Measurements from ENCODE around the gene CTNND1. TPM values are rescaled to one million over a fixed set of nuclear protein-coding genes. Genes with fewer than 3 reads are reported as not detected.

The CTNND1 gene
- total RNA-seq, 1 donor from 2014 or later, result 112 TPM

DNA sequence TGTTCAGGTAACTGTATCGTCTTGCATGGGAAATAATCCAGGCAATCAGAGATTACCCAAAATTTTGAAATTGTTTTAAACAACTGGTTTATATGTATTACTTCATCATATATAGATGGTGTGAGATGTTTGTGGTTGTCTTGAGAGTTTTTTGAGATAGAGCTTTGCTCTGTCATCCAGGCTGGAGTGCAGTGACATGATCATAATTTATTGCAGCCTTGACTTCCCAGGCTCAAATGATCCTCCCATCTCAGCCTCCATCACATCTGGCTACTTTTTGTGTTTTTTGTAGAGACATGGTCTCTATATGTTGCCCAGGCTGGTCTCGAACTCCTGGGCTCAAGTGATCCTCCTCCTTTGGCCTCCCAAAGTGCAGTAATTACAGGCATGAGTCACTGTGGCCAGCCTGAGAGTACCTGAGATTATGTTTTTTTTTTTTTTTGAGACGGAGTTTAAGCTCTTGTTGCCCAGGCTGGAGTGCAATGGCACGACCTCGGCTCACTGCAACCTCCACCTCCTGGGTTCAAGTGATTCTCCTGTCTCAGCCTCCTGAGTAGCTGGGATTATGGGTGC is 11.5 kb downstream of the CTNND1 start:
- no peak for DNase-seq (ENCODE audit: low read depth)
- TF ChIP-seq, protein P1, sequence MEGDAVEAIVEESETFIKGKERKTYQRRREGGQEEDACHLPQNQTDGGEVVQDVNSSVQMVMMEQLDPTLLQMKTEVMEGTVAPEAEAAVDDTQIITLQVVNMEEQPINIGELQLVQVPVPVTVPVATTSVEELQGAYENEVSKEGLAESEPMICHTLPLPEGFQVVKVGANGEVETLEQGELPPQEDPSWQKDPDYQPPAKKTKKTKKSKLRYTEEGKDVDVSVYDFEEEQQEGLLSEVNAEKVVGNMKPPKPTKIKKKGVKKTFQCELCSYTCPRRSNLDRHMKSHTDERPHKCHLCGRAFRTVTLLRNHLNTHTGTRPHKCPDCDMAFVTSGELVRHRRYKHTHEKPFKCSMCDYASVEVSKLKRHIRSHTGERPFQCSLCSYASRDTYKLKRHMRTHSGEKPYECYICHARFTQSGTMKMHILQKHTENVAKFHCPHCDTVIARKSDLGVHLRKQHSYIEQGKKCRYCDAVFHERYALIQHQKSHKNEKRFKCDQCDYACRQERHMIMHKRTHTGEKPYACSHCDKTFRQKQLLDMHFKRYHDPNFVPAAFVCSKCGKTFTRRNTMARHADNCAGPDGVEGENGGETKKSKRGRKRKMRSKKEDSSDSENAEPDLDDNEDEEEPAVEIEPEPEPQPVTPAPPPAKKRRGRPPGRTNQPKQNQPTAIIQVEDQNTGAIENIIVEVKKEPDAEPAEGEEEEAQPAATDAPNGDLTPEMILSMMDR (conservative IDR thresholded peaks at IDR 0.05; ENCODE audit: low read depth, low read length), result no peak

DNA sequence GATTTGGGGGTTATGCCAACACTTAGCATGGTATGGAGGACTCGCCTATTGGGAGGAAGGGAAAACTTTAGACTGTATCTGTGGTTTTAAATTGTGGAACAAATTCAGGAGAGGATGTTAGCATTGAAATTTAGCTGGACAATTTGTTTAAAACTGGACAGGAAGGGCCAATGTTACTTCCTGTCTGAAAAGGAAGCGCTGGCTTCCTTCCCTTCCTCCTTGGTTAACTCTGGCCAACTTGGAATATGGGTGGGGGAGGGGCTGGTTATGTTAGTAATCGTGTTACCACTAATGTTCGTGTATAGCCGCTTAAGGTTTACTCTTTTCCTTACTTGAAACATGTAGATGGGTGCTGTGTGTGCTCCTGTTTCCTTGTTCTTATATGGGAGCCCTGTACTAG is 13.9 kb downstream of the CTNND1 start:
- no peak for DNase-seq (ENCODE audit: low read depth)
- no peak overlapping the region for H3K4me3 ChIP-seq (ENCODE audit: low read depth, low read length)
- TF ChIP-seq, protein P1 (conservative IDR thresholded peaks at IDR 0.05; ENCODE audit: low read depth, low read length), result no peak

More for the DNA sequence above, 11.5 kb downstream of the CTNND1 start:
- no peak overlapping the region for H3K4me3 ChIP-seq (ENCODE audit: low read depth, low read length)

DNA sequence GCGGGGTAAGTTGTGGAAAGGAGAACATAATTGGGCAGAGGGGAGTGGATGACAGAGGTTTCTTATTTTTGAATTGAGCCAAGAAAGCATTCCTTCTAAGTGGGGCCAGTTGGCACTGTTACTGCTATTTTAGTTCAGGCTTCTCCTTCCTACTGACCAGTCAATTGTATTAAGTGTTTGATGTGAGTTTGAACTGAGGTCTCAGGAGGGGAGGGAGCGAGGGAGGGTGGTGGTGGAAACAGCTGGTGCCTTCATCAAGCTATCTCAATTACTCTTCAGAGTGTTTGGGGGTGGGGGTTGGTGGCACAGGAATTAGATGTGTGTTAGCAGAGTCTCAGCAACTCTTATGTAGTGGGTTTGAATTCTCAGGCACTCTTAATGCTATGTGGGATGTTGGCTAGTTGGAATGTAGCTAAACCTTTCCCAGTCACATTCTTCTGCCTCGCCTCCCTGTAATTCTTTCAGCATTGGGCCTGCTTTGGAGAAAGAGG is 14.5 kb downstream of the CTNND1 start:
- TF ChIP-seq, protein P1 (conservative IDR thresholded peaks at IDR 0.05; ENCODE audit: low read depth, low read length), result no peak
- DNase-seq (ENCODE audit: low read depth), result no peak
- no peak overlapping the region for H3K4me3 ChIP-seq (ENCODE audit: low read depth, low read length)

DNA sequence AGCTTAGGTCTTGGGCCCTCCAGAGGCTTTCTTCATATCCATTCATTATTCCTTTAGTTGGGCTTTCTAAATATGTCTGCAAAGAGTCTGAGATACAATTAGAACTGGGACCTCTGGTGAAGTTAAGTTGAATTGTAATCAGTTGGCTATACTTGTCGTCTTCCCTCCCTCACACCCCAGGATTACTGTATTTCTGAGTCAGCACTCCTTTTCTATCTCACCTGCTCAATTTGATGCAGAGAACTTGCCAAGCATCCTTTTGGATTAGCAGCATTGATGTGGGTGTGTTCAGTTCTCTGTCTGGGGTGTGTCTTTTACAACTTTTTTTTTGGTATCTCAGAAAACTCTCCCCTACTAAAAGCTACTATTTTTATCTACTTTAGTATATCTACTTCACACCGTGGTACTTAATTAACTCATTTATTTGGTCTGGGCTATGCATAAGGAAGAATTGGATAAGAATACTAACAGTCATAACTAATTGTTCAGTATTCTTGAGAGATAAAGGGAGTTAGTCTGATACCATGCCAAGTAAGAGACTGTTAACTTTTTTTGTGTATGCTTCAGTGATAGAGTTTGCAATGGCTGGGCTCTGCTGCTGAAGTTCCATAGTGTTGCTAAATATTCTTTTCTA is 15.1 kb downstream of the CTNND1 start:
- no peak overlapping the region for H3K4me3 ChIP-seq (ENCODE audit: low read depth, low read length)
- DNase-seq (ENCODE audit: low read depth), result no peak
- TF ChIP-seq, protein P1 (conservative IDR thresholded peaks at IDR 0.05; ENCODE audit: low read depth, low read length), result no peak

DNA sequence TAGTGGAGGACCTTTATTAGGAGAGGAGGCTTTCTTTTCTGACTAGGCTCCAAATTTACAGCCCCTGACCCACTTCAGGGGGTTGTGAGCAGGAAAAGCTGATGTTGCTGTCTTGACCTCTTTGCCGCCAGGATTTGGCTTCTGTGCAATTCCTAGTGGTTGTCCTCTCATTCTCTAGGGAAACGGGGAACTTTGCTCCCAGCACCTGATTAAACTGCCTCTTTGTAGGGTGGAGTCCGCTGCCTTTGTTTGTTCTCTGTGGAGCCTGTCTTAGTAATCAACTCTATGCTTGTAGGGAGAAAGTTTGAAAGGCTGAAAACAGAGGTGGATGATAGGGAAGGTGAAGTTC is 16.3 kb downstream of the CTNND1 start:
- H3K4me3 ChIP-seq (ENCODE audit: low read depth, low read length), result peak overlapping the region; percentile 5
- DNase-seq (ENCODE audit: low read depth), result no peak
- TF ChIP-seq, protein P1 (conservative IDR thresholded peaks at IDR 0.05; ENCODE audit: low read depth, low read length), result no peak

DNA sequence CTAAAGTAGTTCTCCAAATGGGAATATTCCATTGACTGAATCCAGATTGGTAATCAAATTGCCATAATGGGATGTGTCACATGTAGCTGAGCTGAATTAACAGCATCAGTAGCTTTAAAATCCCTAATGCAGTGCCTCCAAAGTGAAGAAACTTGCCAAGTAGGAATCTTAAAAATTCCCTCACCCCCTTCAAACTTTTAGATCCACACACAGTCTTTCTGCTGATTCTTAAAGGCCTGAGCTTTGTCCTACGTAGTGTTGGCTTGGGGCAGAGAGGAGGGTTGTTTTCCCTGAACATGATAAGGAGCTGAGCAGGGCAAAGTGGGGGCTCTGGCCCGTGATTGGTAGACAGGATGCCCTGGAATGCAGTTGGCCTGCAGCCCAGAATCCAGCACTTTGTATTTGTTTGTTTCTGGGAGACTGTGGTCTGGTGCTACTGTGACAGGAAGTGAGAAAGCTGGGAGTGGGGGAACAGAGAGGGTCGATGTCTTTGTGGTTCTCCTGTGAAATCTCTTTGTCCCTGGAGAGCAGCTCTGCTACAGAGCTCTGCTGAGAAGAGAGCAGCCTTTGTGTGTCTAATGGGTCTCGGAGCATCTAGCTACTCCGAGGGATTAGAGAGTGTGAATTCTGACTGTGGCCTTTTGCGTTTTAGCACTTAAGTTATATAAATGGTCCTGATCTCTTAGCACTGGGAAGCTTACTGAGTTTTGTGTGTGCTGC is 16.9 kb downstream of the CTNND1 start:
- H3K4me3 ChIP-seq (ENCODE audit: low read depth, low read length), result peak overlapping the region; percentile 5
- TF ChIP-seq, protein P1 (conservative IDR thresholded peaks at IDR 0.05; ENCODE audit: low read depth, low read length), result no peak
- peak; percentile 90 for DNase-seq (ENCODE audit: low read depth)

Data from epithelial cell of proximal tubule (primary cell).